GM20000 (cell line): Measurements from ENCODE around the gene TSFM.

ENCODE experiments used
- DNase-seq: peaks from one replicate; pipeline ENCODE4 v3.0.0; 2012; ENCODE audit warnings: low spot score
- TF ChIP-seq, protein P1 (sequence below): IDR thresholded peaks from 2 replicates; pipeline ENCODE4 v1.5.1; 2012; ENCODE audit warnings: mild to moderate bottlenecking, control low read depth; ENCODE audit errors: extremely low read depth, missing control alignments

Gene TSFM

DNA sequence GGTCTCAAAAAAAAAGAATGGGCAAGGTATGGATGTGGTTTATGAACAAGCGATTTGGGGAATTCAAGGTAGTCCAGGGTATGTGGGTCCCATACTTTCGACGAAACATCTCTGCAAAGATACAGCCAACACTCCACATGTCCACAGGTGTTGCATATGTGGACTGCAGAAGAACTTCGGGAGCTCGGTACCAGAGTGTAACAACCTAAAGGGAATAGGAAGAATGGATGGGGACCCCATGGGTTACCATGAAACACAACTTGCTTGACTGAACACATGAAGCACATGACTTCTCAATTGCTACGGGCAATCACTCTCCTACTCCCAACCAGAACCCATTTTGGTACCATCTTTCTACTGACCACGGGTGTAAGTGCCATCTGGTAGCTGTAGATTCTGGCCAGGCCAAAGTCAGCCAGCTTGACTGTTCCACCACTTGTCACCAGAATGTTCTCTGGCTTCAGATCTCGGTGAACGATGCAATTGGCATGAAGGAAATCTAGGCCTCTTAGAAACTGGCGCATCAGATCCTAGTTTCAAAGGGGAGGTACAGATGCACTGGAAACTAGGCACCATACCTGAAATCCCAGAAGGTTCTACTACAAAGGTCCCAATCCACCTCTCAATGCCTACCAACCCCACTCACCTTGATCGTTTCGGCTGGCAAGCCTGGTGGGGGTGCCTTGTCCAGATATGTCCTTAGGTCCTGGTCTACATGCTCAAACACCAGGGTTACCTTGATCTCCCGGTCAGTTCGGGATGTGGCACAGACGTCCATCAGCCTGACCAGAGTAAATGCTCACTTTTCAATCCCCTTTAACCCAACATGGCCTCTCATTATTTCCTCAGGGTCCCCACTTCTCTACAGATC, 31.8 kb upstream of the TSFM start:
- TF ChIP-seq, protein P1, sequence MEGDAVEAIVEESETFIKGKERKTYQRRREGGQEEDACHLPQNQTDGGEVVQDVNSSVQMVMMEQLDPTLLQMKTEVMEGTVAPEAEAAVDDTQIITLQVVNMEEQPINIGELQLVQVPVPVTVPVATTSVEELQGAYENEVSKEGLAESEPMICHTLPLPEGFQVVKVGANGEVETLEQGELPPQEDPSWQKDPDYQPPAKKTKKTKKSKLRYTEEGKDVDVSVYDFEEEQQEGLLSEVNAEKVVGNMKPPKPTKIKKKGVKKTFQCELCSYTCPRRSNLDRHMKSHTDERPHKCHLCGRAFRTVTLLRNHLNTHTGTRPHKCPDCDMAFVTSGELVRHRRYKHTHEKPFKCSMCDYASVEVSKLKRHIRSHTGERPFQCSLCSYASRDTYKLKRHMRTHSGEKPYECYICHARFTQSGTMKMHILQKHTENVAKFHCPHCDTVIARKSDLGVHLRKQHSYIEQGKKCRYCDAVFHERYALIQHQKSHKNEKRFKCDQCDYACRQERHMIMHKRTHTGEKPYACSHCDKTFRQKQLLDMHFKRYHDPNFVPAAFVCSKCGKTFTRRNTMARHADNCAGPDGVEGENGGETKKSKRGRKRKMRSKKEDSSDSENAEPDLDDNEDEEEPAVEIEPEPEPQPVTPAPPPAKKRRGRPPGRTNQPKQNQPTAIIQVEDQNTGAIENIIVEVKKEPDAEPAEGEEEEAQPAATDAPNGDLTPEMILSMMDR, result no peak
- no peak for DNase-seq

DNA sequence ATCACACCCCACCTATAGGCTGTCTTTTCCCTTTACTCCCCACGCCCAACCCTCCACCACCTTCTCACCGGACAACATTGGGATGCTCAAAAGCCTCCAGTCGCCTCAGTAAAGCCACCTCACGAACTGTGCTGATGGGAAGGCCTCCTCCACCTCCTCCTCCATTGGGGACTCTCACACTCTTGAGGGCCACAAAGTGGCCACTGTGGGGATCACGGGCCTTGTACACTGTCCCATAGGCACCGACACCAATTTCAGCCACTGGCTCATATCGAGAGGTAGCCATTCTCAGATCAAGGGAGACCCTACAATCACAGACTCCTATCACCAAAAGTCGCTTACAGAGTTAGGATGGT, 31.2 kb upstream of the TSFM start:
- TF ChIP-seq, protein P1, result no peak
- no peak for DNase-seq

DNA sequence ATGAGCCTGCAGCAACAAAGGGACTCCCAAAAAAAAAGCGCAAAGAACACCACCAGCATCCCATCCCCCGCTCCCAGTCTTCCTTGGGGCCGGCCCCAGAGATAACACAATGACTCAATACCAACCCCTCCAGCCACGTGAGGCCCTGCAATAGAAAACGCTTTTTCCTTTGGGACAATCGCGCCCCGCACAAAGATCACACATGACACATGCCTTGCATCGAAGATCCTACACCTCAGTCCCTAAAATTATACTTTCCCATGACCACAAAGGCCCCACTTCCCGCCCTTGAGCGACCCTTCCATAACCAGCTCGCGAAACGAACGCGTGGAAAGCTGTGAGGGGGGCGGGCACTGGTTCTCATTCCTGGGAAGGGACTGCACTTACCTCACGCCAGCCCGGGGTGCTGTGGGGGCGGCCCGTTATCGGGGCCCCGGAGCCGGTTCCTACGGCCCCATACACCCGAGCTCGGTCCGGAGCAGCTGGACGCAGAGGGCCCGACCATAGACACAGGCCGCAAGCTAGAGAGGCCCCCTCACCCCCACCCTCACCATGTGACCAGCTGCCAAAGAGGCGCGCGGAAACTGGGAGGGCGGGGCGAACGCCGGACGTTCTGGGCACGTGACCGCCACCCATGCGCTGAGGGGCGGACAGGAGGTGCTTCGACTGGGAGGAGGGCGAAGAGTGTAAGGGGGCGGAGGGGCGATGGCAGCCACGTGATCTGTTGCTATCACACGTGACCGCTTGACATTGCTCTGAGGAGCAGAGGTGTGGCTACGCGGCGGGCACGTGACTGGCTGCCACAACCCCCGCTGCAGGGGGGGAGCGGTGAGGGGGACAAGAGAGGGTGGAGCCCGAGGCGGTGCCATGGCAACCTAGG, 30.6 kb upstream of the TSFM start, which contains the start of gene CDK4:
Gene CDK4, minus strand, starts transcription at position 523 of the 880 bp plus-strand sequence. CDS start 593 bp downstream, outside the sequence.
- TF ChIP-seq, protein P1, result no peak
- DNase-seq, result peak; percentile 96

DNA sequence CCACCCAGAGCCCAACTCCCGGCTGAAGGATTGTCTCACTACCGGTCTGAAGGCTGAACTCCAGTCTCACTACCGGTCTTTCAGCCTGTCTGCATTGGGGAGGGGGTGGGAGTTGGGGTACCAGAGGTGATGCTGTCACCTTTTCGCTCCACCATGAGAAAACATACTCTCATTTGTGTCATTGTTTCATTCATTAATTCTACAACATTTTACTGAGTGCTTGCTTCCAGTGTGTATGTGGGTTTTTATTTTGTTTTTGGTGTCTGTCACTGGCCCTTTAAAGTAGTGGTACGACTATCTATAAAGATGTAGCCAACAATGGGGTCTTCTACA, 30.0 kb upstream of the TSFM start:
- DNase-seq, result no peak
- TF ChIP-seq, protein P1, result no peak

DNA sequence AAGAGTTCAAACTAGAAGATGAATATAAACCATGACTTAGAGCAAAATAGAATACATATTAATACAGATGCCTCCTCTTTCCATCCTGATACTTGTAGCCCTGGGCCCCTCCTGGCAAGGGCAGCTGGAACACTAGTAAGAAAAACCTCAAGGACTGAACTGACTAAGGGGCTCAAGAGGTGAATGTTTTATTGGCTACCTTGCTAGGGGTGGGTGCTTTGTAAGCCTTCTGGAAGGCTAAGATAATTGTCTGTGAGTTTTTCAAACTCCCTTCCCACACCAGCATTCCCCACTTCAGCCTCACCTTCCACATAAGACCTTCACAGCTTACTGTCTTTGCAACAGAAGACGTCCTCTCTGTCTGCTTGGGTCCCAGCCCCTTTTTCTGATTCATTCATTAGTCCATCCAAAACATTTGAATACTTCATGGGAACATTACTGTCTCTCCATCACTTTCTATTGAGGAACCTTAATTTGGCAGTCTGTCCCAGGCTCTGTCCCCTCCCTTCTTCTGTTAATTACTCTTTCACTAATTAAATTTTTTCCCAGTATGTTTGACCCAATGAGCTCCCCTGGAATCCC, 28.7 kb upstream of the TSFM start:
- TF ChIP-seq, protein P1, result no peak
- DNase-seq, result no peak

DNA sequence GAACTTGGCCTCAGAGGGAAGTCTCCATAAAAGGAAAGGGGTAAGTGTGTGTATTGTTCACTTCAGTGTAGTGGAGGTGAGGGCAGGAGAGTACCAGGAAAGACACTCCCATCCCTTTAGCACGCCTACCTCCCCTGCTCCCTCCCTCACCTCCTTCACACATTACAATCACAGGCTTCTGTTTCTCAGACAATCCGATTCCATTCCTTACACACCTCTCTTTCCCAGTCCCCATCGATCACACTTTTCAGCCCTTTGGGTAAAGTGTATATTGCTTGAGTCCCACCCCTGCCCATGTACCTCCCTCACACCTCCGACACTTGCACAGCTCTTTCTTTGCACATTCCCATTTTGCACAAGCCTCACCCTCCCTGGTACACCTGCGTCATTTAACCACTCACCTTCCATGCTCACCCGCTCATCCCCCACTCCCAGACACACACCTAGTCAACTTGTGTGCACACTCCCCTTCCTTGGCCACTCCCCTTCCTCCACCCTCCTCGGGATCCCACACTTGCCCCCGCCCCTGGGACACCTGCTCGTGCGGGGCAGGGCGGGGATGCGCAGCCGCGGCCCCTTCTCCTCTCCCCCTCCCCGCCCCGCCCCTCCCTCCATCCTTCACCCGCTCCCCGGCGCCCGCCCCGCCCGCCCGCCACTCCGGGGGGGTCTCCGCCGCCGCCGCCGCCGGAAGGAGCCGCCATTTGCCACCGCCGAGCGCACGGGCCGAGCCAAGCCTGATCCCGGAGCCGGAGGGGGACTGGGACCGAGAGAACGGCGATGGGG, 28.0 kb upstream of the TSFM start, which contains the start of gene MARCHF9:
Gene MARCHF9, plus strand, starts transcription at position 693 of the 783 bp plus-strand sequence. CDS start 426 bp downstream, outside the sequence.
- DNase-seq, result peak; percentile 93
- TF ChIP-seq, protein P1, result no peak
